Kidney epithelial cell (primary cell): ENCODE results near the gene PHLPP1. TPM values are rescaled to one million over a fixed set of nuclear protein-coding genes. Genes with fewer than 3 reads are reported as not detected.

Experiments
- DNase-seq: peaks from one replicate; pipeline ENCODE4 v3.0.0-alpha.2; 2010; ENCODE audit warnings: low read depth
- H3K27me3 ChIP-seq: 2 replicates; pipeline ENCODE4 v1.6.0; 2011; ENCODE audit warnings: low read length; ENCODE audit not compliant: control insufficient read depth, insufficient read depth
- H3K36me3 ChIP-seq: 2 replicates; pipeline ENCODE4 v1.5.1; 2011; ENCODE audit warnings: low read length; ENCODE audit not compliant: control insufficient read depth, insufficient read depth
- H3K4me3 ChIP-seq: 2 replicates; pipeline ENCODE4 v1.5.1; 2011; ENCODE audit warnings: low read depth, mild to moderate bottlenecking, control low read depth, low read length
- CTCF ChIP-seq: IDR thresholded peaks from 2 replicates; pipeline ENCODE4 v1.5.1; 2011; ENCODE audit warnings: mild to moderate bottlenecking, moderate library complexity, low read length, control low read depth, inconsistent platforms; ENCODE audit not compliant: insufficient read depth, poor library complexity, severe bottlenecking
- total RNA-seq: library from RNA; depleted of rRNA; stranded (reverse); fragments of >200 nt; gene quantifications from 2 replicates; pipeline ENCODE4 v1.2.3, GENCODE V29; 2015

Gene PHLPP1
- total RNA-seq, 1 donor from 2014 or later: 4.4 TPM

DNA sequence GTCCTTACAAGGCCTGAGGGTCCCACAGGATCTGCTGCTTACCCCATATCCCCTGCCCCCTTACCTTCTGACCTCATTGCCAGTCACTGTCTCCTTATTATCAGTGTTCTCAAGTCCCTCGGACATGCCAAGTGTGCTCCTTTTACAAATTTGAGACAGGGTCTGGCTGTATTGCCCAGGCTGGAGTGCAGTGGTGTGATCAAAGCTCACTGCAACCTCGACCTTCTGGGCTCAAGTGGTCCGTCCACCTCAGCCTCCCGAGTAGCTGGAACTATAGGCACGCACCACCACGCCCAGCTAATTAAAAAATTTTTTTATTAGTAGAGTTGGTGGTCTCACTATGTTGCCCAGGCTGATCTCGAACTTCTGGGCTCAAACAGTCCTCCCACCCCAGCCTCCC is 141.0 kb downstream of the PHLPP1 start:
- DNase-seq: no peak
- Histone ChIP-seq H3K4me3 (no peak overlapping the region), H3K36me3 (no peaks in the 10 kb centered on the region), H3K27me3 (no peaks in the 10 kb centered on the region)
- no peak for TF ChIP-seq CTCF

- TF ChIP-seq CTCF: no peak
- Histone ChIP-seq H3K36me3 (no peaks in the 10 kb centered on the region), H3K4me3 (no peak overlapping the region), H3K27me3 (no peaks in the 10 kb centered on the region)
- DNase-seq: no peak
Measured at GRCh38 chr18:62857263-62857976, 142.1 kb downstream of the PHLPP1 start.

DNA sequence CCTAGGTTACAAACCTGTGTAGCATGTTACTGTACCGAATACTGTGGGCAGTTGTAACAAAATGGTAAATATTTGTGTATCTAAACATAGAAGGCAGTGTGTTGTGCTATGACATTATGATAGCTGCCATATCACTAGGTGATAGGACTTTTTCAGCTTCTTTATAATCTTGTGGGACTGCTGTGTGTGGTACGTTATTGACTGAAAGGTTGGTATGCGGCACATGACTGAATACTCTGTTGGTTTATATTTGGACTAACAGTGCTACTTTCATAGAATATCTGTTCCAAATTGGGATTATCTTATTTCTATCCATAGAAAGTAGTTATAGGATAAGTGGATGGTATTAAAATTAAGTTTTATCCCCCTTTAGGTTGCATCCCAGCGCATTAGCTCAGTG is 144.7 kb downstream of the PHLPP1 start:
- no peak overlapping the region for H3K4me3 ChIP-seq
- TF ChIP-seq CTCF: no peak
- DNase-seq: no peak
- H3K36me3 ChIP-seq: no peaks in the 10 kb centered on the region
- no peaks in the 10 kb centered on the region for H3K27me3 ChIP-seq

GRCh38 chr18:62862466-62862865 is 147.1 kb downstream of the PHLPP1 start:
- no peak overlapping the region for H3K4me3 ChIP-seq
- no peak for TF ChIP-seq CTCF
- no peak for DNase-seq
- no peaks in the 10 kb centered on the region for H3K36me3 ChIP-seq
- no peaks in the 10 kb centered on the region for H3K27me3 ChIP-seq

- DNase-seq: no peak
- Histone ChIP-seq H3K4me3 (no peak overlapping the region), H3K36me3 (no peaks in the 10 kb centered on the region), H3K27me3 (no peaks in the 10 kb centered on the region)
- TF ChIP-seq CTCF: no peak
Measured at GRCh38 chr18:62863579-62864001, 148.2 kb downstream of the PHLPP1 start.

GRCh38 chr18:62865498-62865897 is 150.2 kb downstream of the PHLPP1 start:
- no peak for DNase-seq
- no peak overlapping the region for H3K4me3 ChIP-seq
- TF ChIP-seq CTCF: no peak

More at GRCh38 chr18:62865498-62865897, 150.2 kb downstream of the PHLPP1 start:
- Histone ChIP-seq H3K27me3 (no peaks in the 10 kb centered on the region), H3K36me3 (no peaks in the 10 kb centered on the region)
